Stimulated activated CD4-positive, alpha-beta T cell treated with anti-CD3 and anti-CD28 coated beads, Interleukin-4, amount 100 ng/mL, for 48 hours (primary cell): Measurements from ENCODE around the gene ADAT1.
"Not testable (repeated sequence)": the region's sequence is repeated elsewhere in the genome, so short reads cannot be mapped to it uniquely, and the experiment has no call there.

Experiments used
- DNase-seq, 2 donors: peaks; one replicate each; pipeline ENCODE4 v3.0.0-alpha.2; 2020; ENCODE audit warnings: low read depth in 2 of 2

The ADAT1 gene

DNA sequence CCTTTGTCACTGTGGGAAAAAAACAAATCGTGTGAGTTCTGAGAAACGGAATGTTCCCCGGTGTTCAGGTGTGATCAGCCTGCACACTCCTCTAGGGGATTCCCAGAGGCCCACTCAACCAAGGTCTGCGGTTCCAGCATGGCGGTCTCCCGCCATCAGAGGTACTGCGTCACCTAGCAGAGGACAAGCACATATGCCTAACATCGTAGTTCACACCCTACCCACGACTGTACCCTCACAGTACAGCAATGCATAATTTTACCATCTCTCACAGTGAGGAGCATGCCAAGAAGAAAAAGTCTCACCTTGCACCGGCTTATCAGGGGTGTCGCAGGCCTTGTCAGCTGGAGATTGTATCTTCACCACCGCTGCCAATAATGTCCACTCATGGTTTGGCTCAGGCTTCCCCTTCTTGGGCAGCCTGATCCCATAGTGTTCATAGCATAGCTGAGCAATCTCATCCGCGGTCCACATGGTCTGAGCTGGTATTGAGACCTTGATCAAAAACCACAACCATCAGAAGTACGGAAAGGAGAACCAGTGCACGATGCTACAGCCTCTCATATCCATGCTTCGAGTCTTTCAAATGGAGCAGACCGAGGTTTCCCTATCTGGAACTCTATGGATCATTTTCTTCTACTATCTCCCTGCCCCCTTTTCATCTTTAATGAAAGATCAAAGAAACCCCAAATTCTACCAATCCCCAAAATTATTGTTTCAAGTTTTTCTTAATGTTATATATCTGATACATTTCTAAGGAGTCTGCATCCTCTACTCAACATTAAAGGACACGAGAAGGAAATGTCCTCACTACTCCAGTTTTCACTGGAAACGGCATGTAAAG lies 2.5 kb downstream of the ADAT1 start:
- no peak for DNase-seq

DNA sequence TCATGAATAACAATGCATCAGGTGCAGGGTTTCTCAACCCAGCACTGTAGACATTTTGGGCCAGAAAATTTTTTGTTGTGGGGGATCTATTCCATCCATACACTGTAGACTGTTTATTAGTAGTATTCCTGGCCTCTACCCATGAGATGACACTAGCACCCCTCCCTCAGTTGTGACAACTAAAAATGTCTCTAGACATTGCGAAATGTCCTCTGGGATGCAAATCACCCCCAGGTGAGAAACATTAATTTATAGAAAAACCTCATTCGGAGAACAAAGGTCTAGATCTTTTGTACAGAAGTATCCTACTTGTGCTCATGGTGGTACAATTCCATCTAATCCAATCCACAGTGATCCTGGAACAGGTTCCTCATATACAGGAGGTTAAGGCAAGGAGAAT lies 4.3 kb downstream of the ADAT1 start:
- DNase-seq = no peak

DNA sequence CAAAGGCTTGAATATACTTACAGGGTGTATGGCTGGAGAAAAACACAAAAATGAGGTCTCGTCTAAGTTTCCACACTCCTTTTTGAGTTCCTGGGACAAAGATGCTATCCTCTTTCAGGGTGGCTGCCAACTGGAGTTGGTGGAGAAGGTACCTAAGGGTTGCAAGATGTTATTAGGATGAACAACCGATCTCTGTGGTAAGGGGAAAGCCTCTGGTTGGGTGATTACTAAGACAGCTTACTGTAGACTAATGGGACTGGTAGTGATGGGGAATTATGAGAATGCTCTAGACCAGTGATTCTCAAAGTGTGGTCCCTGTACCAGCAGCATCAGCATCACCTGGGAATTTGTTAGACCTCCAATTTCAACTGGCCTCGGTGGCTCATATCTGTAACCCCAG lies 6.0 kb downstream of the ADAT1 start:
- no peak for DNase-seq

DNA sequence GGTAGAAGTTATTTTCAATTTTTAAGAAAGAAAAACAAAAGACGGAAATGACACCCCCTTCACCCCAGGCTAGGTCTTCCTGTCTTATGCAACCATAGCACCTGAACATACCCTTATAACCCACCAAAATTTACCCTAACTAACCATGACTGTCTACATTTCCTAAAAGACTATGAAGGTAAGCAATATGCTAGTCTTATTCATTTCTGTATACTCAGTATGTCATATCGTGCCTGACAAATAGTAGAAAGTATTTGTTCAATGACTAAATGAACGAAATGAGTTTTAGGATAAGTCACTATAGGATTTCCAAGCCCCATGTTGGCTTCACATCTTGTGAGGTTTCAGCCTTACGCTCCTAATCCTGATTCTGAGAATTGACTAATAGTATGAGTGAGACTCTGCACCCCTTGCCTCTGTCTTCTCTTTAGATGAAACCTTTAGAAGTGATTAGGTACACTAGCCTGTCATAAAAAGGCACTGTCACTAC lies 6.5 kb downstream of the ADAT1 start:
- no peak for DNase-seq

DNA sequence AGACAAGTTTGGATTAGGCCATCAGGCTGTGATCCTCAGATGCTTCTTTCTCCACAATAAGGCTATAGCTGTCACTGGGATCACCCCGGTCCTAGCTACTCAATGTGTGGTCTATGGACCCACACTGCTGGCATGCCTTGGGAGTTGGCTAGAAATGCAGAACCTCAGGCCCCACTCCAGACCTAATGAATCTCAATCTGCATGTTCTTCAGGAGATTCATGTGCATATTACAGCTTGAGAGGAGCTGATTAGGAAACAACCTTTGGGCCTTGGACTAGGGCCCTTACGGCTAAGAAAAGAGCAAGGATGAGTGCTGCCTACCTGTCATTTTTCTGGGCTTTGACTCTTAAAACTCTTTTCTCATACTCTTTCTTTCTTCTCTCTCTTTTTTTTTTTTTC lies 7.5 kb downstream of the ADAT1 start:
- no peak for DNase-seq

DNA sequence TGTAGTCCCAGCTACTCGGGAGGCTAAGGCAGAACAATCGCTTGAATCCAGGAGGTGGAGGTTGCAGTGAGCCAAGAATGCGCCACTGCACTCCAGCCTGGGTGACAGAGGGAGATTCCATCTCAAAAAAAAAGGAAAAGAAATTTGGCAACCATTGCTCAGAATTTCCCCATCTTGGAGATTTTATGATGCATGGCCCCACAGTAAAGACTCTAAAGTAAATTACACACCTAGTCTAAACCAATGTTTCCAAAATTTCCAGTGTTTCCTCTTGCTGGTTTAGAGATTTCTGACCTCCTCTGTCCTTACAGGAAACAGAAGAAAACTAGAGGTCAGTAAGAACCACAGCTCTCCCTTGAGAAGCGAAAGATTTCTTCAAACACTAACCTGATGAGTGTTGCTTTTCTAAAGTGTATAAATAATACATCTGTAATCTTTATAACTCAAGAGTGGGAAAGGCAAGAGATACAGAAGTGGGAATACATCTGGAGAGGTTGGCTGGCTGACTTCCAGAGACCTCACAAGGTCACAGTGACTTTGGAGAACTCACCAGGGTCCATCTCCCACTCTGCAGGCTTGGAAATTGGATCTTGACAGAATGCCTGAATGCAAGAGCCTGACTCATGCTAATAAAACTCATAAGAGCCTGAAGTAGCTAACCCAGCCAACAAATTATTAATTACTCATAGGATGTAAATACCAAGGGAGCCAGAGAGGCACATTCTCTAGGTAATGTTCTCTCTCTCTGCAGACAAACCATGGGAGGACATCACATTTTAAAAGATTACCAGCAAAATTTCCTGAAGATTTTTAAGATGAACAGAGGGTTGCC lies 8.8 kb downstream of the ADAT1 start:
- no peak for DNase-seq

DNA sequence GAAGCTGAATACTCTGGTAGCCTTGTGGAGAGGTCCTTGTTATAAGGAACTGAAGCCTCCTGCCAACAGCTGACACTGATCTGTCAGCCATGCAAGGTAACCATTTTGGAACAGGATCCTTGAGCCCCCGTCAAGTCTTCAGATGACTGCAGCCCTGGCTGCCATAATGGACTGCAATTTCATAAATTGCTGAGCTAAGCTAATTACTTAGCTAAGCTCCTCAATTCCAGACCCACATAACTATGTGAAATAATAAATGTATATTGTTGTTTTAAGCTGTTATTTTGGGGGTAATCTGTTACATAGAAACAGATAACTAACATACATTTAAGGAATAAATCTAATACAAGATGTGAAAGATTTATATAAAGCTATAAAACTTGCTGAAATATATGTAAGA lies 16.6 kb downstream of the ADAT1 start:
- no peak for DNase-seq

DNA sequence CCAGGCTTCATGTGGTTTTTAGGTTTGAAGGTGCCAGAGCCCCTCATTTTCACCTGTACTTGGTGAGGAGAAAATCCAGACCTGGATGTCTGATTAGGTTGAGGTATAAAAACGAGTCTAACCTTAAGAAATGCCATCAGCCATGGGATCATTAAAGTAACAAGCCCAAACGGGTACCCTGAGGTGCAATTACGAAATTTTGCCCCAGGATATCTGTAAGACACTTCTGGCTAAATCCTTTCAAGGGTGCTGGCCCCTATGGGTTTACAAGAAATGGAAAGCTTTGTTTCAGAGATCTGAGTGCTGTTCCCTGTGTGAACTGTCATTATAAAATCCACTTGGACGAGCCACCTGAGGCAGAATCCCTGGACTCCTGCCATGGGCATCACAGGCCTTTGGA lies 19.8 kb downstream of the ADAT1 start:
- no peak for DNase-seq

DNA sequence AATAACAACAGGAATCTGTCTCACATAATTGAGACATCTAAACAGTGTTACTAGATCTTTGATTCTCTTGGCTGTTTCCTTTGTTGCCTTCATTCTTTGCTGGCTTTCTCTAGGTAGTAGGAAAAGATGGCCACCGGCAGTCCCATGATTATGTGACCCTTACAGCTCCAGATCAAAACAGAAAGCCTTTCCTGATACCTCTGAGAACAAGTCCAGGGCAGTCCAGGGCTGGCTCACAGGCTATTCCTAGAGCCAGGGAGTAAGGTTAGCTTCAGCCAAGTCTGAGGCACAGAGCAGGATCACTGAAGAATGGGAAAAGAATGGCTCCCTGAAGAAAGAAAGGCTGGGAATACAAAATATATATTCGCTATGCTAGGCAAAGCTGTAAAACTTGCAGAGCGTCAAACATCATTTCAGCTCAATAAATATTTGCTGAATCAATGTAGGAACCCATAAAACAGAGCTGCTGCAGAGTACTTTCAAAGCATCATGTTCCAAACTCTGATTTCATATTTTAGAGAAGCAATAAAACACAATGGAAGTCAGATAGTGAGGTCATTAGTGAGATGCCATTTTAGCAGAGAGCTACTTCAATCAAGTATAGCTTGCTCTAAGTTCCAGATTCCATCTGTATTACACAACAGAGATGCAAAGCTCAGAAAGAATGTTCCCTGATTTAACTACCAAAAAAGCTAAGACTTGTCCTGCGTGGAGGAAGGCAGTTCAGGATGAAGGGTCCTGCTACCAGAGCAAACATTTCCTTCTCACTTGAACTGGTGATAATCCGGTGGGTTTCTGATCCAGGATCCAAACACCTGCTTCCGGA lies 23.4 kb downstream of the ADAT1 start:
- DNase-seq = no peak

DNA sequence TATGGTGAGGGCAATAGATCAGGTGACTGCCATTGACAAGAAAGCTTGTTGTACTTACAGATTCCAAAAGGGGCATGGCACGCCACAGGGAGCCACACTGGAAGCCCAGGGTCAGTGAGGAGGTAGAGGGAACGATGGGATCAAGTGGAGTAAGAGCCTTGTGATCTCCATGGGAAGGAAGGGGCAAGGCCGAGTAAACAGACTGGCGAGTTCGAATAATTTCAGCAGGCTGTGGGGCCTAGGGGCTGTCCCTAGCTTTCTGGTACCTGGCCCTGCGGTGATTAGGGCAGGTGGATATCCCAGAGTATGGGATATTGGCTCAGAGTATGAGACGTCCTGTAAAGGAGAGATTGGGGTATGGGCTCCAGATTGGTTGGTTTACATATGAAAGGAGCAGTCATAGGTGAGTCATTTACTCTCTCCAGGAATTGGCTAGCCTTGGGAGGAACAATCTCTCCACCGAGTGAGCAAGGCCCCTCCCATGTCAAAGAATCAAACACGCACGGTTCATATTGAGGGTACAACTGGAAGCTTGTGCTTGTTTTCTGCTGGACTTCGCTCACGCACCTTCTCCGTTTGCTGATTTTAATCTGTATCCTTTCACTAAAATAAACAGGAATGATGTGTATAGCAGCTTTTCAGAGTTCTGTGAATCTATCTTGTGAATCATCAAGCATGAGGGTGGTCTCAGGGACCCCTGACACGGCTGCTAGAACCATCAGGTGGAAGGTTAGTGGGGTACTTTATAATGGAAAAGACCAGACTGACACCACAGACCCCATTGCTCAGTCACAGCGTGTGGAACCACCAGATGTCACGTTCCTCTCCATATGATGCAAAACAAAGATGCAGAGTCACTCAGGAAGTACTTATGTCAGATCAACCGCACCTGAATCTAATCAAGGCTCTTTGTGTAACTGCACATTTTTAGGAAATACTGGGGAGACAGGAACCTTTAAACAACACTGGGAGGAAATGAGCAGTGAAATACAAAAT lies 29.0 kb downstream of the ADAT1 start:
- no peak for DNase-seq

DNA sequence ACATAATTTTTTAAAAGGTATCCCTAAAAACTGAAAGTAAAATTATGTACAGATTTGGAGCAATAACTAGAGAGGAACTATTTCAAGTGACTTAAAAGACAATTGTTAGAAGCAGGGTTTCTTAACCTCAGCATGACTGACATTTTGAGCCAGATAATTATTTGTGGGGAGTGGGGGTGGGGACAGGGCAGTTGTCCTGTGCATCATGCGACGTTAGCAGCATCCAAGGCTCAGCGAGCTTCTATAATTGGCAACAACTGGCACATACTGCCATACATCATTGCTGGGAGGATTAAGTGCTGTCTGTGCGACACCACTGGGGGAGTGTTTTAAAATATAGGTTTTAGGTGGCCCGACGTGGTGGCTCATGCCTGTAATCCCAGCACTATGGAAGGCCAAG lies 29.8 kb downstream of the ADAT1 start:
- DNase-seq = no peak

DNA sequence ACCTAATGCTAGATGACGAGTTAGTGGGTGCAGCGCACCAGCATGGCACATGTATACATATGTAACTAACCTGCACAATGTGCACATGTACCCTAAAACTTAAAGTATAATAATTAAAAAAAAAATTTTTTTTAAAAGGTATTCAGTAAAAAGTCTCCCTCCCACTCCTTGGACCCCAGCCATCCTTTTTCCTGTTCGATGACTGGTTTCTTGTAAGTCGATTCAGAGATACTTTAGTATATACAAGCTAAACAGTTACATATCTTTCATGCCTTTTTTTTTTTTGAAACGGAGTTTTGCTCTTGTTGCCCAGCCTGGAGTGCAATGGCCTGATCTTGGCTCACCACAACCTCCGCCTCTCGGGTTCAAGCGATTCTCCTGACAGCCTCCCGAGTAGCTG lies 31.2 kb downstream of the ADAT1 start:
- DNase-seq = not testable (repeated sequence)

DNA sequence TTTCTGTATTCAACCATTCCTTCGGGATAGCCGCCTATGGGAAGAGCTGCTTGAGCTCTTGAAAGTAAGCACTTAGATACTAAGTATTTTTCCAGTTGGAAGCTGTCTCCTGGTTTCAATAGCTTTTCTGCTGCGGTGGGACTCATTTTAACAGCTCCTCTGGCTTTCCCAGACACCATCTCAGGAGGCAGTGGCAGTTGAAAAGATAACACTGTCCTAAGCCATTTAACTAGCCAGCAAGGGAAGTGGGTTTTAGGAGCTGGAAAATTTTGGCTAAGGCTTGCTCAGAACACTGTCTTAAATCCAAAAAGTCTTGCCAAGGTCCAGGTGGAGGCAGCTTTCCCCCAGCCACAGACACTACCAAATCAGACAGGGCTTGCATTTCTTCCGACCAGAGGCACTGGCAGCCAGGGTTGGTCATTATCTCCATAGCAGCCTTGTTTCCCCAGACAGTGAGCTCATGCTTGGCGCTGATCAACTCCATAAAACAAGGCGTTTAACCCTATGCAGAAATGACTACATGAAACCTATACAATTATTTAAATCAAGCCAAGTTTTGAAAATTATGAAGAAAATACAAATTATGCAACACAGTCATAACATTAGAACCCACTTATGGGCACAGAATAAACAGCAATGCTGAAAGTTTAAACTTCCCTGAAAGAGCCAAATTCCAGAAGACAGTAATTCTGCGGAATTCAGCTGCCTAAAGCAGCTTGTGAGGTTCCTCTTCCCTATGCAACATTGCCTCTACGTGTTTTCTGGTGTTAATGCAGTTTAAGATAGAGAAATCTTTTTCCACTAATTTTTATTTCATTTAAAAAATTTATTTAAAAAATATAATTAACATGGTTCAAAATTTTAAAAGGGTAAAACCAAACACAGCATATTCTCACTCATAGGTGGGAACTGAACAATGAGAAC lies 31.9 kb downstream of the ADAT1 start:
- DNase-seq = no peak

DNA sequence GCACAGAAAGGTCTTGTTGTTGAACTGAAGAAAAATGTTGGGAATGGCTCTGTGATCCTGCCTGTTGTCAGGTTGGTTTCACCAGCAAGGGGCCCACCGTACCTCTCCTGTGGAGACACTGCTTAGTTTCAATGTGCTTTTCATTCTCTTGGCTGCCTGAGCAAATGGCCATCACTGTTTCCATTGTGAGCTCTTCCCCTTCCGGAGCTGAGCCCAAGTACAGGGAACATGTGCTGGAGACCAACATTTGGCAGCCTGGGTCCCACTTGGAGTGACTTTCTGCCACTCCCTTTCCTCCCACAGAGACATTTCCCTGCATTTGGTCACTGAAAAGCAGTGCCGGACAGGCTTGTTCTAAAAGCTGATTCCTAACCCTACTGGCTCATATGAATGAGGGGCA lies 33.8 kb downstream of the ADAT1 start:
- no peak for DNase-seq

DNA sequence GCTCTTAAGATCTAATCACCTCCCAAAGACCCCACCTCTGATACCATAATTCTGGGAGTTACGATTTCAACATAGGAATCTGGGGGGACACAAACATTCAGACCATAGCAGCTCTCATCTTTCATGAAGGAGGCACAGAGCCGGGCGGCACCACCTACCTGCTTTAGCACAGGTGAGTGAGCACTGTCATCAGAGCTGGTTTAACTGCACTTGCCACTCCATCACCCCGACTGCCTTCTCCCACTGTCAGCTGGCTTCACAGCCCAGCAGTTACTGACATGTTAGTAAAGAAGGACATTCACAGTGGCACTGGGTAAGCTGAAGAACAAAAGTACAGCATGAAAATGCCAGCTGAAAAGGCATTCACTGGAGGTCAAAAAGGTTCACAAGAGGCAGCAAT lies 34.4 kb downstream of the ADAT1 start:
- DNase-seq = no peak

DNA sequence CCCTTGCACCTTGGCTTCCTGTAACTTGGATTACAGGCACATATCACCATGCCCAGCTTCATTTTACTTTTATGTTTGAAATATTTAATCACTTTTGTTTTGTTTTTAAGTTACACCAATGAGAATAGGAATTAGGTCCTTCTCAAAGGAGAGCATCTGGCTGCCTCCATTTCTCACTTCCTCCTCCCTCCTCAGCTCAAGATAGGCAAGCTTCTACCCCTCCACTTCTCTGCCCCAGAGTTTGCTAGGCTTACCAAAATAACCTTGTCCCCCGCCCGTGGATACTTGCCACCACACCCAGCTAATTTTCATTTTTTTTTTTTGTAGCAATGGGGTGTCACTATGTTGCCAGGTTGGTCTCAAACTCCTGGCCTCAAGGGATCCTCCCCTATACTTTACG lies 39.0 kb downstream of the ADAT1 start:
- no peak for DNase-seq

DNA sequence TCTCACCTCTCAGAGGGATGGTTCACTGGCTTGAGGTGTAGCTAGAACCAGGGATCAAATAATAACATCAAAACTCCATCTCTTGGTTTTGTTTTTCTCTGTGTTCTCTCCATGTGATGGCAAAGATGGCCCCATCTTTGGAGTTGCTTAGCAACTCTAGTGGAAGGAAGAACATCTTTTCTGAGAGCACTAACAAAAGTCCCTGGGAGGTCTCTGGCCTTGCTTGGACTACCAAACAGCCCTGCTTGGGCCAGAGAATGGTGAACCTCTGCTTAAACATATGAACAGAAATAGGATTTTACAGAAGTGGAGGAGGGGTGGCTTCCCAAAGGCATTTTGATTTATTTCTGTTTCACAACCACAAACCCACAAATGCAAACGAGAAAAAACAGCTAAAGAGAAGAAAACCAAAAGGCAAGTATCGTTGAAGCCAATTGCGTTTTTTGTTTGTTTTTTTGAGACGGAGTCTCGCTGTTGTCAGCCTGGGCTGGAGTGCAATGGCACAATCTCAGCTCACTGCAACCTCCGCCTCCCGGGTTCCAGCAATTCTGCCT lies 43.7 kb downstream of the ADAT1 start:
- DNase-seq = no peak

DNA sequence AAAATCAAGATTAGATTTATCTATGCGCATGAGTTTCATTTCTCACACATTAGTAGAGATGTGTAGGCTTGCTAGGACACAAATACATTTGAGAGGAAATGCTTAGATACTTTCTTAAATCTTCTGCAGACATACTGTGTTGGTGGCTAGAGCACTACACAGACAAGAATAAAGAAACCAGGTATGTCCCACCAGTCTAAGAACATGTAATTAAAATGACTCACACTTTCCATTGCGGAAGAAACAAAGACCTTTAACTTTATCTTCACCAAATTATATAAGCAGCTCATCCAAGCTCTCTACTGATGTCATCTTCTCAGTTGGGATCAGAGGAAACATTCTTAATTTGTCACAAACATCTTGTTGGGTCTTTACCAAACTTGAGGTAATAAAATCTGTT lies 44.4 kb downstream of the ADAT1 start:
- DNase-seq = no peak

DNA sequence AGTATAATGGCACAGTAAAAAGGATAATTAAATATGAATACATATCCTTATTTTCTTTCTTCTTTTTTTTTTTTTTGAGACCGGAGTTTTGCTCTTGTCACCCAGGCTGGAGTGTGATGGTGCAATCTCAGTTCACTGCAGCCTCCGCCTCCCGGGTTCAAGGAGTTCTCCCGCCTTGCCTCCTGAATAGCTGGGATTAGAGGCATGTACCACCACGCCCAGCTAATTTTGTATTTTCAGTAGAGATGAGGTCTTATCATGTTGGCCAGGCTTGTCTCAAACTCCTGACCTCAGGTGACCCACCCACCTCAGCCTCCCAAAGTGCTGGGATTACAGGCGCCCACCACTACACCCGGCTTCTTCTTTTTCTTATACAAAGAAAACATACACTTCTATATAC lies 44.9 kb downstream of the ADAT1 start:
- DNase-seq = no peak
